HUES48 (cell line): Measurements from ENCODE around the gene IRAK2.

Experiments used
- H3K27ac ChIP-seq: one replicate; pipeline ENCODE4 v1.7.0; 2013; ENCODE audit warnings: low read depth, low read length, inconsistent platforms
- H3K27me3 ChIP-seq: 2 replicates; pipeline ENCODE4 v1.6.1; 2013; ENCODE audit warnings: mild to moderate bottlenecking, low read length; ENCODE audit not compliant: control insufficient read depth, insufficient read depth
- H3K36me3 ChIP-seq: 2 replicates; pipeline ENCODE4 v1.6.1; 2013; ENCODE audit warnings: low read length; ENCODE audit not compliant: control insufficient read depth, insufficient read depth
- H3K4me1 ChIP-seq: 2 replicates; pipeline ENCODE4 v1.6.1; 2013; ENCODE audit warnings: mild to moderate bottlenecking, low read length; ENCODE audit not compliant: control insufficient read depth, insufficient read depth
- H3K4me3 ChIP-seq: 2 replicates; pipeline ENCODE4 v1.5.1; 2013; ENCODE audit warnings: mild to moderate bottlenecking, low read depth, low read length
- H3K9ac ChIP-seq: 2 replicates; pipeline ENCODE4 v1.6.1; 2013; ENCODE audit warnings: mild to moderate bottlenecking, low read depth, low read length, moderate library complexity
- H3K9me3 ChIP-seq: 2 replicates; pipeline ENCODE4 v1.6.1; 2013; ENCODE audit warnings: low read length; ENCODE audit not compliant: control insufficient read depth, insufficient read depth

Gene IRAK2

DNA sequence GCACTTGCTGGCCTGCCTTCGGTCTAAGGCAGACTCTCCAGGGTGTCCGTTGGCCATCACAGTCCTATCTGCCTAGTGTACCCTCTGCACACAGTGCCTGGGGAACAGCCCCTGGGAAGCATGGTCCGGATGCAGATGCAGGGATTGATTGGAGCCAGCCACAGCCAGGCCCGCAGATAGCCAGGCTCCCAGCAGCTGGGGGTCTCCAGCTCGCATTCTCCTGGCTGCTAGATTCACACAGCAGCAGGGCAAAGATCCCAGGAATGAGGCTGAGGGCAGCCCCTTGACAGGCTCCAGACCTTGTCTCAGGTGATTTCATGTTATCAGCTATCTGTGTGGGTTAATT is 41.4 kb downstream of the IRAK2 start:
- no peak overlapping the region for H3K9ac ChIP-seq
- no peaks in the 10 kb centered on the region for H3K4me1 ChIP-seq
- H3K9me3 ChIP-seq: no peaks in the 10 kb centered on the region
- no peak overlapping the region for H3K27ac ChIP-seq
- no peaks in the 10 kb centered on the region for H3K36me3 ChIP-seq
- no peaks in the 10 kb centered on the region for H3K27me3 ChIP-seq
- H3K4me3 ChIP-seq: no peak overlapping the region

DNA sequence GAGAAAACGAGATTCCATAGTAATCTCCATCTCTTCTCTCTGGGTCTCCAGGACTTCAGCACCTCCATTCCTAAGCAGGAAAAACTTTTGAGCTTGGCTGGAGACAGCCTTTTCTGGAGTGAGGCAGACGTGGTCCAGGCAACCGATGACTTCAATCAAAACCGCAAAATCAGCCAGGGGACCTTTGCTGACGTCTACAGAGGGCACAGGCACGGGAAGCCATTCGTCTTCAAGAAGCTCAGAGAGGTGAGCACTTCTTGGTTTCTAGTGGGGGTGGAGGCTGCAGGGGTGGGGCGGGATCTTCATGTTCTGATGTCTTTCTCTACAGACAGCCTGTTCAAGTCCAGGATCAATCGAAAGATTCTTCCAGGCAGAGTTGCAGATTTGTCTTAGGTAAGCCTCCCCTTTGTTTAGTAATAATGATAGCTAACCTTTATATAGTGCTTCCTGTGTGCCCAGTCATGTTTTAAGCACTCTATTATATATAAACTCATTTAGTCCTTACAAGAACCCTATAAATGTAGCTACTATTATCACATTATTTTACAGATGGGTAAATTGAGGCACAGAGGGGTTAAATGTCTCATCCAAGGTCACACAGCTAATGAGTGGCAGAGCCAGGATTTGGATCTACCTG is 48.6 kb downstream of the IRAK2 start:
- no peak overlapping the region for H3K9ac ChIP-seq
- no peaks in the 10 kb centered on the region for H3K27me3 ChIP-seq
- no peak overlapping the region for H3K27ac ChIP-seq
- no peaks in the 10 kb centered on the region for H3K4me1 ChIP-seq
- H3K4me3 ChIP-seq: no peak overlapping the region
- H3K36me3 ChIP-seq: no peaks in the 10 kb centered on the region
- H3K9me3 ChIP-seq: peaks cover 4% of the 10 kb centered on the region; the same call in 1 of the 2 replicates

DNA sequence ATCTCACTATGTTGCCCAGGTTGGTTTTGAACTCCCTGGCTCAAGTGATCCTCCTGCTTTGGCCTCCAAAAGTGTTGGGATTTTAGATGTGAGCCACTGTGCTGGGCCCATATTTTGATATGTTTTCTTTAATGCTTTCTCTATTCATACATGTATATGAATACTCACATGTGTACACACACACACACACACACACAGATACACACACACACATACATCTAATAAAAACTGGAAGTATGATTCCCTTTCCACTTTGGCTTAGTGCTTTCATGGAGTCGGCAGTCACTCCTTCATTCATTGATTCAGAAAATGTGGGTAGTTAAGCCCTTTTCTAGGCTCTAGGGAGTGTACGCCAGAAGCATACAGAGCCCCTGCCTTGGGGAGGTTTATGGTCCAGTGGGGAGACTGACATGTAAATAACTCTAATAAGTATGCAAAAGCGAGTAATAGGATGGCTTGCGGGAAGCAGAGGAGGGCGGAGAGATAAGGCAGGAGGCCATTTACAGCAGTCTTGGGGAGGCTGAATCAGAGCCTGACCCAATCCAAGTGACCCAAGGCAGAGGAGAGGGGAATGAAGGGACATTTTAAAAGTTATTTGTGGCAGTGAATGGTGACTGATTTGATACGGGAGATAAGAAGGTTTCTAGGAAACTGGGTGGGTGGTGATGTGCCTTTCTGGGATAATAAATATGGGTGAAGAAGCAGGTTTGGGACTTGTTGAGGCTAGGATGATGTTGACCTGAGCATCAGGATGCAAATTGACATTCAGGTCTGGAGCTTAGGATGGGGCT is 51.1 kb downstream of the IRAK2 start:
- Histone ChIP-seq H3K36me3 (no peaks in the 10 kb centered on the region), H3K9ac (no peak overlapping the region), H3K4me3 (no peak overlapping the region), H3K27me3 (no peaks in the 10 kb centered on the region), H3K9me3 (peaks cover 4% of the 10 kb centered on the region; the same call in 1 of the 2 replicates), H3K27ac (no peak overlapping the region), H3K4me1 (no peaks in the 10 kb centered on the region)

DNA sequence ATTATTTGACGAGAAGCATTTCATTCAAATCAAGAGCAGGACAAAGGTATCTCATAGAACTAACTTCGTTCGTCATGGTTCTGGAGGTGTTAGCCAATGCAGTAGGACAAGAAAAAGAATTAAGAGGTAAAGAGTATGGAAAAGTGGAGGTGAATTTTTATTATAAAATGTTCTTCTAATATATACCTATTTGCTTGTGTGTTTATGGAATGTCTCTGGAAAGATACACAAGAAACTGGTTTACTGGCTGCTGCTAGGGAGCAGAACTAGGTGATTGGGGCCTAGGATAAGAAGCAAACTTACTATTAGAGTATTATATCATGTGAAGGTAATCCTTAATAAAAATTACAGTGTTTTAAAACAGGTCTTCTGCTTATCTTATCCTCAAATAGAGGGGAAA is 52.6 kb downstream of the IRAK2 start:
- H3K36me3 ChIP-seq: no peaks in the 10 kb centered on the region

DNA sequence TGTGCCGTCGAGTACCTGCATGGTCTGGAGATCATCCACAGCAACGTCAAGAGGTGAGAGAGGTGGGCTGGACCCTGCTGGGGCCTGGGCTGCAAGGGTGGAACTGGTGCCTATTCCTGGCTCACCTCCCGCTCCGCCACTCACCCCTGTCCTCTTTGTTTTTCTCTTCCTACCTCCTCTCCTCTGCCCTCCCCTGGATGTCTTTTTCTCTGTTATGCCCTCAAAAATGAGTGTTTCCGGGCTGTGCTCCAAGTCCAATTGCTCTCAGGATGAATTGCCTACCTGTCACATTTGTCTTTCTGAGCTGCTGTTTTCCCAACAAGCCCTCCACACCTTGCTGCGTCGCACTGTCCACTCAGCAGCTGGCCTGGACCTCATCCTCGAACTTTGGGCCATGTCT is 55.0 kb downstream of the IRAK2 start:
- H3K27ac ChIP-seq: no peak overlapping the region
- peaks cover 4% of the 10 kb centered on the region; the same call in 1 of the 2 replicates for H3K9me3 ChIP-seq
- peaks cover 1% of the 10 kb centered on the region; the same call in 1 of the 2 replicates for H3K4me1 ChIP-seq
- no peaks in the 10 kb centered on the region for H3K36me3 ChIP-seq
- no peak overlapping the region for H3K9ac ChIP-seq
- no peak overlapping the region for H3K4me3 ChIP-seq
- H3K27me3 ChIP-seq: no peaks in the 10 kb centered on the region

More for the DNA sequence above, 52.6 kb downstream of the IRAK2 start:
- Histone ChIP-seq H3K27me3 (no peaks in the 10 kb centered on the region), H3K4me3 (no peak overlapping the region), H3K27ac (no peak overlapping the region), H3K4me1 (no peaks in the 10 kb centered on the region), H3K9me3 (peaks cover 4% of the 10 kb centered on the region; the same call in 1 of the 2 replicates), H3K9ac (no peak overlapping the region)

DNA sequence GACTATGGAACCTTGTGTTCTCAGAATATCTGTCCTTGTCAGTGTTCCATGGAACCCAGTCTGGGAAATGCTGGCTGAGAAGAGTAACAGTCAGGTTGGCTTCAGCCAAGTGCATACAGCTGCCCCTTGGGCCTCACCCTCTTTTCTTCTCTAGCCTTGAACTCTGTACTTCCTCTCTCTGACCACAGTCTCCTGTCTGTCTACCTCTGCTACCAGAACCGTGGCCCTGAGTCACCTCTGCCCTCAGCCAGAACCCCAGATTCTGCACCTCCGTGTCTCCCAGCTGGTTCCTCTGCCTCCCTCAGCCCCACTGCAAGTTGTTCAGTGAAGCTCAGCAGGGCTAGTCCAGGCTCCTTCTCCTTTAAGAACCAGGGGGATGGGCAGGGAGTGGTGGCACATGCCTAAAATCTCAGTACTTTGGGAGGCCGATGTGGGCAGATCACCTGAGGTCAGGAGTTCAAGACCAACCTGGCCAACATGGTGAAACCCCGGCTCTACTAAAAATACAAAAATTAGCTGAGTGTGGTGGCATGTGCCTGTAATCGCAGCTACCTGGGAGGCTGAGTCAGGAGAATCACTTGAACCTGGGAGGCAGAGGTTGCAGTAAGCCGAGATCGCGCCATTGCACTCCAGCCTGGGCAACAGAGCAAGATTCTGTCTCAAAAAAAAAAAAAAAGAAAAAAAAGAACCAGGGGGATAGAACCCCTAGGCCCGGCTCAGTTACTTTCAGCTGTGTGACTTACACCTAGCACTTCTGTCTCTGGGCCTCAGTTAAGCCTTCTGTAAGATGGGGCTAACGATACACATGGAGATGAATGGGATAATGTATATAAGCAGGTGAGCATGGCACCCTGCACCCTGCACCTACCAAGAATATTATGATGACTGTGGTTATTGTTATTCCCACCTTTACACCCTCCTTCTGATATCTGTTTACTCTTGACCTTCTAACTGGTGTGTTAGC is 59.2 kb downstream of the IRAK2 start:
- no peak overlapping the region for H3K4me3 ChIP-seq
- no peak overlapping the region for H3K9ac ChIP-seq
- H3K9me3 ChIP-seq: no peaks in the 10 kb centered on the region
- H3K4me1 ChIP-seq: peaks cover 12% of the 10 kb centered on the region
- no peak overlapping the region for H3K27ac ChIP-seq
- no peaks in the 10 kb centered on the region for H3K27me3 ChIP-seq
- no peaks in the 10 kb centered on the region for H3K36me3 ChIP-seq

DNA sequence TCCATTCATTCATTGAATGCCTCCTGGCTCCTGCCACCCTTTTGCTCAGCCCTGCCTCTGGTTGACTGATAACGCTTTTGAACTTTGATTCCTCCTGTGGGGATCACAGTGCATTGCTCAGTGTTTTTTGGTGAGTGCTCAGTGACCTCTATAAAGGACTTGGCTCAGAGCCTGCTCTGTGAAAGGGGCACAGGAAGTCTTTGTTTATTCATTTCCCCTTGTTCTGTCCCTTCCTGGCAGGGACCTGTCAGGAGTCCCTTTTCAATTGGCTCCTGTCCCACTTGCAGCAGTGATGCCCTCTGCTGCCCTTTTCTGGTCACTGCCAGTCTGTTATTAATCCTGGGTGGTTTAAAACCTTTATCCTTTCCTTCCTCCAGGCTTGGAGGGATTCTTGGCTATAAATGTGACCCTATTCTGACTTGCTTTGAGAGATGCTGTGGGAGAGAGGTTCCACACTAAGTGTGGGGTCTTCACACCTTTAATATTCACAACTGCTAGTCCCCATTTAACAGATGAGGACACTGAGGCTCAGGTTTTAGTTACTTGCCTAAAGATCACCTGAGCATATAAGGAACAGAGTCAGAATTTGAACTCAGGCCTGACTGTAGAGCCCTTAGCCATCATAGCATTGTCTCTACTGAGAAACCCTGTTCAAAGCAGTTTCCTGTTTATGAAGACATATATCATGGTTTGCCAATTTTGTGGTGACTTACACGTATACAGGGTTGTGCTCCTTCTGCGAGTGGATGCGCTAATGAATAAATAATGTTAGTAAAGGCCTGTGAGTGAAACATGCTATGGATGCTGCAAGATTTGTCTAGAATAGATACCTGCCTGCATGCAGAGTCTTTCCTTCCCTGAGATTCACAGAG is 60.3 kb downstream of the IRAK2 start:
- H3K27me3 ChIP-seq: no peaks in the 10 kb centered on the region
- H3K4me1 ChIP-seq: peaks cover 12% of the 10 kb centered on the region
- H3K4me3 ChIP-seq: no peak overlapping the region
- no peak overlapping the region for H3K27ac ChIP-seq
- H3K9ac ChIP-seq: no peak overlapping the region
- H3K36me3 ChIP-seq: no peaks in the 10 kb centered on the region
- H3K9me3 ChIP-seq: no peaks in the 10 kb centered on the region

DNA sequence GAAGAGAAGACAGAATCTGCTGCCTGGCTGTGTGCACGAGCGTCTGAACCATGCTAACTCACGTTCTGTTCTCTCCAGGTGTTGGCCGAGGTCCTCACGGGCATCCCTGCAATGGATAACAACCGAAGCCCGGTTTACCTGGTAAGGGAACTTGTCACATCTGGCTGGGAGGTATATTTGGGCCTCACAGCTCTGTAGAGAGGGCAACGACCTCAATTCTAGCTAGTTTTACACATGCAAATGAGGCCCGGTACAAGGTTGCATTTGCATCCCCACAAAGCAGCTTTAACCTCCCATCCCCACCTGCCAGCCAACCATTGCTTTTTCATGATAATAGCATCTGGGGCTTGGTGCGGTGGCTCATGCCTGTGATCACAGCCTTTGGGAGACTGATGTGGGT is 61.6 kb downstream of the IRAK2 start:
- Histone ChIP-seq H3K4me1 (peaks cover 12% of the 10 kb centered on the region), H3K9ac (no peak overlapping the region), H3K4me3 (peak overlapping the region; percentile 43), H3K27ac (peak overlapping the region; percentile 74), H3K36me3 (no peaks in the 10 kb centered on the region), H3K27me3 (no peaks in the 10 kb centered on the region), H3K9me3 (no peaks in the 10 kb centered on the region)

DNA sequence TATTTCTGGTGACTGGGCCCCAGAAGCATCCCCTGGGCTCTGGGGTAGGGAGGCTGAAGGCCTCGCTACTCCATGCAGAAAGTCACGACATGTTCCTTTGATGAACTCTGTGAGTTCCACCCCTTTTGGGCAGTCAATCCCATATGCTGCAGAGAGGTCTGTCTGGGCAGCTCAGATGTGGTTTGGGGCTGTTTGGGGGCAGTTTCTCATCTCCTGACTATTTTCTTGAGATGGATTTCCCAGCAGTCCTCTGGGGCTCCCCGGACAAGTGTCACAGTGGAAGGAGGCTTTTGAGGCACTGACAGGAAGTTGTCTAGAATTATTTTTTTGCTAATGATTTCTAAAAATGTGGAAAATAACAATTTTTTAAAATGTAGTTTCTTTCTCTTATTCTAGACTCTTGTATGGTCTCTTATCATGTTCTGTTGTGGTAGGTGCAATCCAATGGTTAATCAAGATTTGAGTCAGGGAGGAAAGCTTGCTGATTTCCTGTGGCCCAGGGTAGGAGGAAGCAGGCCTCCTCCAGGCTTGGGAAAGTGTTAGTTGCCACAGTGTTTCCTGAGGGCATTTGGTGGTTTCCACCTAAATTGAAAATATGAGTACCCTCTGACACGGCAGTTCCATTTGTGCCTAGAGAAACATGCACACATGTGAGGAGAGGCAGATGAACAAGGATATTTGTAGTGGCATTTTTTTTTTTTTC is 63.7 kb downstream of the IRAK2 start:
- Histone ChIP-seq H3K36me3 (no peaks in the 10 kb centered on the region), H3K9me3 (no peaks in the 10 kb centered on the region), H3K4me3 (no peak overlapping the region), H3K27ac (no peak overlapping the region), H3K9ac (no peak overlapping the region), H3K4me1 (peaks cover 12% of the 10 kb centered on the region), H3K27me3 (no peaks in the 10 kb centered on the region)

DNA sequence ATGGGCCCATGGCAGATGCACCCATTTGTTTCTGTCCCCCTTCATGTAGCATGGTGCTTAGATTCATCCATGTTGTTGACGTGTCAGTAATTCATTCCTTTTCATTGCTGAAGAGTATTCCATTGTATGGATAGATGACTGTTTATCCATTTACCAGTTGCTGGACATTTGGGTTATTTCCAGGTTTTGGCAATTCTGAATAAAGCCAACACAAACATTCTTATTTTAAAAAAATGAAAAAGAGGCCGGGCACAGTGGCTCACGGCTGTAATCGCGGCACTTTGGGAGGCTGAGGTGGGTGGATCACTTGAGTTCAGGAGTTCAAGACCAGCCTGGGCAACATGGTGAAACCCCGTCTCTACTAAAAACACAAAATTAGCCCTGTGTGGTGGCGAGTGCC is 64.9 kb downstream of the IRAK2 start:
- Histone ChIP-seq H3K4me1 (peaks cover 12% of the 10 kb centered on the region), H3K4me3 (no peak overlapping the region), H3K9me3 (no peaks in the 10 kb centered on the region), H3K27ac (no peak overlapping the region), H3K36me3 (no peaks in the 10 kb centered on the region), H3K9ac (no peak overlapping the region), H3K27me3 (no peaks in the 10 kb centered on the region)
